GM12873 (cell line): ENCODE measurements around the gene KDM2A.
A peak's percentile ranks its signal among the peaks of the same experiment; 100 is the strongest.

Experiments used
- TF ChIP-seq, protein P1 (sequence below): IDR thresholded peaks from 2 replicates; pipeline ENCODE4 v1.5.1; 2012; ENCODE audit warnings: low read depth, mild to moderate bottlenecking, moderate library complexity, low read length, control low read depth; ENCODE audit not compliant: insufficient read depth; ENCODE audit errors: missing control alignments

KDM2A gene

GRCh38 chr11:67267188-67268080, 148.4 kb downstream of the KDM2A start:
- TF ChIP-seq, protein P1, sequence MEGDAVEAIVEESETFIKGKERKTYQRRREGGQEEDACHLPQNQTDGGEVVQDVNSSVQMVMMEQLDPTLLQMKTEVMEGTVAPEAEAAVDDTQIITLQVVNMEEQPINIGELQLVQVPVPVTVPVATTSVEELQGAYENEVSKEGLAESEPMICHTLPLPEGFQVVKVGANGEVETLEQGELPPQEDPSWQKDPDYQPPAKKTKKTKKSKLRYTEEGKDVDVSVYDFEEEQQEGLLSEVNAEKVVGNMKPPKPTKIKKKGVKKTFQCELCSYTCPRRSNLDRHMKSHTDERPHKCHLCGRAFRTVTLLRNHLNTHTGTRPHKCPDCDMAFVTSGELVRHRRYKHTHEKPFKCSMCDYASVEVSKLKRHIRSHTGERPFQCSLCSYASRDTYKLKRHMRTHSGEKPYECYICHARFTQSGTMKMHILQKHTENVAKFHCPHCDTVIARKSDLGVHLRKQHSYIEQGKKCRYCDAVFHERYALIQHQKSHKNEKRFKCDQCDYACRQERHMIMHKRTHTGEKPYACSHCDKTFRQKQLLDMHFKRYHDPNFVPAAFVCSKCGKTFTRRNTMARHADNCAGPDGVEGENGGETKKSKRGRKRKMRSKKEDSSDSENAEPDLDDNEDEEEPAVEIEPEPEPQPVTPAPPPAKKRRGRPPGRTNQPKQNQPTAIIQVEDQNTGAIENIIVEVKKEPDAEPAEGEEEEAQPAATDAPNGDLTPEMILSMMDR, result no peak

- TF ChIP-seq, protein P1, result peak; percentile 28
These were observed 149.3 kb downstream of the KDM2A start for GRCh38 chr11:67268081-67268961.

DNA sequence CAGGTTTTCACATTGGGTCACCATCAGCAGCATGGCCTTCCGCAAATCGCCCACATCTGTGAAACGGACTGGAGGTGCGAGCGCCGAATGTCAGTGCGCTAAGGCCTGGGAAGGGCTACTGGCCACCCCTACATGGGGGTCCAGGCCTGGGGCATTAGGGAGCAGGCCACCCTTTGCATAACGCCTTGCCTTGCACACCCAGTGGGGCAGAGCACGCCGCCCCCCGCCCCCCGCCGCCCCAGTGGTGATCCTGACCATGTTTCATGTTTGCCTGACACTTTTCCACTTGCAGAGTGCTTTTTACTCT, 149.9 kb downstream of the KDM2A start:
- TF ChIP-seq, protein P1, result no peak

- TF ChIP-seq, protein P1, result no peak
These were observed 150.6 kb downstream of the KDM2A start for GRCh38 chr11:67269401-67270255.

- TF ChIP-seq, protein P1, result no peak
These were observed 151.5 kb downstream of the KDM2A start for GRCh38 chr11:67270256-67271204.

DNA sequence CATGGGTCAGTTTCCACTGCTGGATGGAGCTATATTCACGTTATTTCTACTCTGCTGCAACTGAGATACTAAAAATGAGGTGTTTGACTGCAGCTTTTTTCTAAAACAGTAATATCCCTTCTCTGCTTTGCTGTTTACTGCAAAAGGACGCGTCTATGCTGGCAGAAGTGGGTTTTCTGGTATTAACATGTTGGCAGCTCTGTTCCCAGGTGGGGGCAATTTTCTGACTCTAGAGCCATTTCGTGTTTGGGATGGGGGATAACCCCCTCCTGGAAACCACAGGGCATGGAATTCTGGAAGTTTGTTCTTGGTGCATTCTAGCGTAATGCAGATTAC, 152.1 kb downstream of the KDM2A start:
- TF ChIP-seq, protein P1, result no peak
